HG03575 (cell line): ENCODE measurements around the gene SCML2.
"Not testable (repeated sequence)": the region's sequence is repeated elsewhere in the genome, so short reads cannot be mapped to it uniquely, and the experiment has no call there.

Experiments
- ATAC-seq: cut with Tn5 transposase; IDR thresholded peaks from one replicate; pipeline ENCODE4 v1.9.1; 2021; ENCODE audit not compliant: unreplicated experiment, insufficient number of reproducible peaks, low FRiP score; ENCODE audit errors: extremely low read depth

Gene SCML2

GRCh38 chrX:18286322-18286831, 68.1 kb downstream of the SCML2 start:
- ATAC-seq: no peak

GRCh38 chrX:18278449-18278848, 76.0 kb downstream of the SCML2 start:
- ATAC-seq: no peak

DNA sequence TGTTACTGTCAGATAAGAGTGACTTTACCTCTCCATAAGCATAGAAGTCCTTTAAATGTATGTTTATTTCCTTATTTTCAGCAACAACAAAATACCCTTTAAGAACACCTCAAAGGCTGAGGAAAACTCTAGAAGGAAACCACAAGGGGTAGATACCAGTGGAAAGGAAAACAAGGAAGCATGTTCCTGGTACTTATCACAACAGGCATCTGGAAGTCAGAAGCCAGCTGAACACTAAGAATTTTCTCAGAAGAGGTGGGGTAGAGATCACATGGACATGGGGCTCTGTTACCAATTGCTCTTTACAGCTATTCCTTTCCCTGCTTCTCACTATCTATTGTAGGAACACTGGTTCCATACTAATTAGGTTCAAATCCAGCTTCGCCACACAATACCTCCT, 82.3 kb downstream of the SCML2 start:
- no peak for ATAC-seq

DNA sequence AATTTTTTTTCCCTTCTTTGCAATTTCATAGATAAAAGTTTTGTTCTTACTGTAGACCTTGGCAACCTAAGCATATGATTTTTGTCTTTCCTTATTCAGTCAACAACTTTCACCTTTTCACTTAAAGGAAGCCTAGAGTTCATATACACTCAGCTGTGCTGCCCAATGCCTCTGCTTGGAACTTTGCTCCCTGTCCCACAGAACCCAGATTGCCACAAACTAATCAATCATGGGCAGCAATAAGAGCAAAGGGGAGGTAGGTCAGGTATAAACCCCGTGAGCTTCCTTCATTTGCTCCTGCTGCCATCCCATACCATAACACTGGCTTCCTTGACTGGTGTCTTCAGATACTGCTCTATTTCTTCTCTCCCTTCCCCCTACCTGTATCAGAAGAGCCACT, 82.8 kb downstream of the SCML2 start:
- ATAC-seq: no peak

- ATAC-seq: no peak
Measured at GRCh38 chrX:18271309-18271708, 83.2 kb downstream of the SCML2 start.

- ATAC-seq: no peak
Measured at GRCh38 chrX:18255059-18255458, 99.4 kb downstream of the SCML2 start.

DNA sequence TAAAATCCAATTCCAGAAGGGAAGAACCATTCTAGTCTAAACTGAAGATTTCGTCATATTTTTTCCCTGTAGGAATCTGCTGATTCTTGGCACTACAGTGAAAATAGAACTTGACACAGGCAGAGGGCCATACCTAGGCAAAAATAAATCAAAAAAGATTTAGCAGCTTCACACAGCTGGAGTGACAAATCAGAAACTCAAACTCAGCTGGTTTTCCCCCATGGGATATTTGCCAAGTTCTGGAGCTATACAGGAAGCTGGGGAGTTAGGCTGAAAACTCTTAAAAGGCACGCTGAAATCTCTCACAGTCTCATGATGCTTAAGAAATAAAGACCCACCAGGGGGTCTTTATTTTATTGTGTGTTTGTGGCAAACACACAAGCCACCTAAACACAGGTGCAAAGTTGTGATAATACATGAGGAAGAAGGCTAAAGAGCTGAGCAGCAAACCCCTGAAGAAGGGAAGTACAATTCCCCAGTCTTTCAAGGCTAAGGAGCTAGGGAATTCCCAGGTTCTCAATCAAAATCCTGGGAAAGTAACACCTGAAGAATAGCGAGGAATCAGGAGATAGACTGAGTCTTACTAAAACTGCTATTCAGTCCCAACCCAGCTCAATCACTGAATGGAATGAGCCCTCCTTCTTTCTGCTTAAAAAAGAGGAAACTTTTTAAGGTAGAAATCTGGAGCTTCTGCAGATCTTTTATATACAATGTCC, 101.7 kb downstream of the SCML2 start:
- no peak for ATAC-seq

- ATAC-seq: not testable (repeated sequence)
Measured at GRCh38 chrX:18229646-18230045, 124.8 kb downstream of the SCML2 start.

- ATAC-seq: no peak
Measured at GRCh38 chrX:18228069-18228468, 126.4 kb downstream of the SCML2 start.

DNA sequence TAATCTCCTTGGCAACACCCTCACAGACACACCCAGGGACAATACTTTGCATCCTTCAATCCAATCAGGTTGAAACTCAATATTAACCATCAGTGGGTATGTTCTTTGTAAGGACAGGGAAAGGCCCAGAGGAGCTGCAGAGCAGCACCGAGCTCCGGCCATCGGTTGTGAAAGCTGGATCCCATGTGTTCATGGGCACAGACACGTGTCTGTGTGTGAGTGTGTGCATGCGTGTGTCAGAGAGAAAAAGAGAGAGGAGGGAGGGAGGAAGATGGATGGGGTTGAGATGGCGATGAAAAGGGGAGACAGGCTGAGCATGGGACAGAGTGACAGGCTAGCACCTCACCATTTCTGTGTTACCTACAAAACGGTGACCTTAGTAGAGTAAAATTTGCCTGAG, 127.0 kb downstream of the SCML2 start:
- no peak for ATAC-seq

GRCh38 chrX:18220786-18221185, 133.7 kb downstream of the SCML2 start, which contains the start of gene BEND2:
TSS of gene BEND2 (minus strand) at chrX:18220886. CDS start at chrX:18220750, 136 bp downstream.
- ATAC-seq: no peak

DNA sequence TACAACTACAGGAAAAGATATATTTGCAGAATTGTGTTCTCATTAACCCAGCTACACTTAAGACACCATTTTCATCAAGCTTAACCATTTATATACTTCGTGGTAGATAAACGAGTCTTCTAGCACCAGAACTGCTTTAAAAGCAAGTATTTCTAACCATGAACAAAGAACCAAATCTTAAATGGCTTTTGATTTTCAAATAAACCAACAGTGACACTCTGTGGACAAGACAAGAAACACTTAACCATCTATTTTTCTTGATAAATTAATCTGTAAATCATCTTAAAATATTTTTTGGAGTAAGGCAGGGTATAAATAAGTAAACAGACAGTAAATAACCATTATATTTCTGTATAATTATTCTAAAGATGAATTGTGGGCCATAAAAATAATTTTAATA, 144.0 kb downstream of the SCML2 start:
- no peak for ATAC-seq

DNA sequence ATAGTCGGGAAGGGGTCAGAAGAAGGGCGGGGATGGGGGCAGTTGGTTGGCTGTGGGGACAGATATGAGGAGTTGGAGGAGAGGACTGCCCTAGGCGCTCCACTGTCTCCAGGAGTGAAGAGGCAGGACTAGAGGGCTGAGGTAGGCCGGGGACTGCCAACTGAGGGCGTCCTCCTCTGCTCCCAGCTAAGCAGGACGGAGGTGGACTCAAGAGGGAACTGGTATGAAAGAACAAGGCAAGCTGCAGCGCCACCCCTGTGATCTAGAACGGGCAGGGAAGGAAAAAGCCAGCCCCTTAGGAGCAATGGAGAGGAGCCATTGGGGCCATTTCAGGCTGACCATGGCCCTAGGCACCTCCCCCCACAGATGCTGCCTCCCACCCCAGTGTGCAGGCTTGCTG, 147.8 kb downstream of the SCML2 start:
- no peak for ATAC-seq

DNA sequence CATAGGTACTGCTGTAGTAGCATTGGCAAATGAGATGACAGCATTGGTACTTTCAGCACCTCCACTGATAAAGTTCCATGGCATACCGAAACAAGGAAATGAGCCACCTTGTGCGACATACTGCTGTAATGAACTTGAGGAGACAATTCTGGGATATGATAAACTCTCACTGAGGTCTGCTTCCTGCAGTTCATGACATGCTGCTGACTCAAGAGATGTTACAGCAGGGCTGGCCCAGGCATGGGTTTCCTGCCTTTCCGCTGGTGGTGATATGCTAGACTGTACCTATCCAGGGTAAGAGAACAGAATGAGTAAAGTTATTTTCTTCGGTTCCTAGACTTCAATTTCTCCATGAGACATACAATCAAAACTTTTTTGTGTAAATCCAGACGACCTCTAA, 150.9 kb downstream of the SCML2 start:
- no peak for ATAC-seq

DNA sequence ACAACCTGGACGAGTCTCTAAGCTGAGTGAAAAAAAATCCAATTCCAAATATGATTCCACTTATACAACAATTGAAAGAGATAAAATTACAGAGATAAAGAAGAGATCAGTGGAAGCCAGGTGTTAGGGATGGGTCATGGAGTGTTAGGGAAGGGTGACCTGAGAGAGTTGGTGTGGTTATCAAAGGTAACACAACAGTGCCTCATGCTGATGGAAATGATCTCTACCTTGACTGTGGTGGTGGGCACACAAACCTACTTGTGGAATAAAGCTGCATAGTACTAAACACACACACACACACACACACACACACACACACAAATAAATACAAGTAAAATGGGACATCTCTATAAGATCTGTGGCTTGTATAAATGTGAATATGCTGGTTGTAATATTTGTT, 159.8 kb downstream of the SCML2 start:
- ATAC-seq: no peak
